Smooth muscle cell (in vitro differentiated cells): Measurements from ENCODE around the gene OXSR1. TPM values are rescaled to one million over a fixed set of nuclear protein-coding genes. Genes with fewer than 3 reads are reported as not detected.

Source experiments
- DNase-seq: peaks from one replicate; lab custom pipeline; 2025; ENCODE audit not compliant: unreplicated experiment; lab: John Stamatoyannopoulos, UW
- H2AFZ ChIP-seq: fragments of 200-600 bp; sonication (generic); 2 replicates; pipeline ENCODE4 v1.6.0; 2016; ENCODE audit warnings: antibody characterized with exemption, low read depth, mild to moderate bottlenecking
- H3F3A ChIP-seq: fragments of 200-600 bp; sonication (generic); 2 replicates; pipeline ENCODE4 v1.6.0; 2017; ENCODE audit warnings: antibody characterized with exemption, low read depth
- H3K27ac ChIP-seq: fragments of 200-600 bp; sonication (generic); 2 replicates; pipeline ENCODE4 v1.5.1; 2016; ENCODE audit warnings: low read depth, mild to moderate bottlenecking
- H3K27me3 ChIP-seq: fragments of 200-600 bp; sonication (generic); 2 replicates; pipeline ENCODE4 v1.6.1; 2016; ENCODE audit warnings: low read depth, mild to moderate bottlenecking
- H3K36me3 ChIP-seq: fragments of 200-600 bp; sonication (generic); 2 replicates; pipeline ENCODE4 v1.5.1; 2016; ENCODE audit warnings: low read depth
- H3K4me1 ChIP-seq: fragments of 200-600 bp; sonication (generic); 2 replicates; pipeline ENCODE4 v1.5.1; 2016; ENCODE audit warnings: low read depth
- H3K4me2 ChIP-seq: fragments of 200-600 bp; sonication (generic); 2 replicates; pipeline ENCODE4 v1.6.0; 2016; ENCODE audit warnings: mild to moderate bottlenecking
- H3K4me3 ChIP-seq: fragments of 200-600 bp; sonication (generic); 2 replicates; pipeline ENCODE4 v1.5.1; 2016; ENCODE audit warnings: mild to moderate bottlenecking
- H3K79me2 ChIP-seq: fragments of 200-600 bp; sonication (generic); 2 replicates; pipeline ENCODE4 v1.6.0; 2016; ENCODE audit warnings: low read depth, mild to moderate bottlenecking
- H3K9ac ChIP-seq: fragments of 200-600 bp; sonication (generic); 2 replicates; pipeline ENCODE4 v1.6.0; 2016; ENCODE audit warnings: low read depth
- H3K9me3 ChIP-seq: fragments of 200-600 bp; sonication (generic); replicated peaks from 2 replicates; pipeline ENCODE4 v1.5.1; 2016; ENCODE audit warnings: low read depth
- H4K20me1 ChIP-seq: fragments of 200-600 bp; sonication (generic); 2 replicates; pipeline ENCODE4 v1.6.0; 2016; ENCODE audit warnings: low read depth
- CTCF ChIP-seq: fragments of 200-600 bp; sonication (generic); IDR thresholded peaks from 2 replicates; pipeline ENCODE4 v1.5.1; 2017; ENCODE audit warnings: borderline replicate concordance, mild to moderate bottlenecking, antibody characterized with exemption; ENCODE audit not compliant: insufficient read depth, poor library complexity, severe bottlenecking
- WGBS: methylation state at CpG from one replicate; pipeline ENCODE4 v1.1.7; 2016; ENCODE audit warnings: low lambda C conversion rate; 5-methylcytosine and 5-hydroxymethylcytosine counted together
- polyA plus RNA-seq: library from polyadenylated mRNA; unstranded; fragments of >200 nt; fragmentation: Nextera tagmentation; extraction: Ambion mirVana; gene quantifications from 2 replicates; pipeline ENCODE4 v1.2.1, GENCODE V29; 2016
- total RNA-seq: library from RNA; depleted of rRNA; stranded (reverse); fragments of >200 nt; gene quantifications from 2 replicates; pipeline ENCODE4 v1.2.3, GENCODE V29; 2014

The OXSR1 gene
- total and polyA plus RNA-seq, 2 experiments from 2014 or later = 11.9 to 50.6 TPM

- H3K9ac ChIP-seq = no peak overlapping the region
- peaks cover 99% of the 10 kb centered on the region for H4K20me1 ChIP-seq
- no peak for TF ChIP-seq CTCF
- peaks cover 3% of the 10 kb centered on the region for H3K4me1 ChIP-seq
- no peak for DNase-seq
- H3K27ac ChIP-seq = peak overlapping the region; percentile 42
- peaks cover 93% of the 10 kb centered on the region for H3K79me2 ChIP-seq
- H3F3A ChIP-seq = peaks cover 20% of the 10 kb centered on the region
- no peak overlapping the region for H3K4me3 ChIP-seq
- WGBS = 92% methylated on average over 5 of the region's 5 CpGs
- no peak overlapping the region for H3K4me2 ChIP-seq
- no peaks in the 10 kb centered on the region for H3K27me3 ChIP-seq
- no peaks in the 10 kb centered on the region for H3K9me3 ChIP-seq
- no peaks in the 10 kb centered on the region for H3K36me3 ChIP-seq
- no peak overlapping the region for H2AFZ ChIP-seq
These were observed 8.6 kb downstream of the OXSR1 start for GRCh38 chr3:38173834-38174418.

DNA sequence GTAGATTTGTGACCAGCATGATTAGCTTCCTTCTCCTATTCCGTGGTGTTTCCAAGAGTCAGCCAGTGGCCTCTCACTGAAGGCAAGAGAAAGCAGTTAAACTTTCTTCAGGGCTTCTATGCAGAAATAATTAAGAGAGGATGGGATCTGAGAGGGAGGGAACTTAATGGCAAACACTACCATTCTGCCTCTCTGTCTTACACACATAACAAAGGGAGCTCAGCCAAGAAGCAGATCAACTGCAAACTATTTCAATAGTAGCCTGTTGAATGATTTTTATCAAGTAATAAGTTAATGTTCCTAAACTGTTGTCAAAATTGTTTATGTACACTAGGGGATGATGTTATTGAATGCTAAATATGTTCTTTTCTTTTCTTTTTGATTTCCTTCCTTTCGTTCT, 11.8 kb downstream of the OXSR1 start:
- H3K9me3 ChIP-seq = no peaks in the 10 kb centered on the region
- 89% methylated on average over 2 of the region's 2 CpGs for WGBS

GRCh38 chr3:38186781-38187180, 21.4 kb downstream of the OXSR1 start:
- 100% methylated on average over 1 of the region's 1 CpG for WGBS

More for the DNA sequence above, 11.8 kb downstream of the OXSR1 start:
- peaks cover 20% of the 10 kb centered on the region for H3F3A ChIP-seq
- H3K4me1 ChIP-seq = no peaks in the 10 kb centered on the region
- peaks cover 93% of the 10 kb centered on the region for H3K79me2 ChIP-seq
- no peak overlapping the region for H3K4me3 ChIP-seq
- DNase-seq = no peak
- no peak overlapping the region for H3K27ac ChIP-seq
- no peak overlapping the region for H3K4me2 ChIP-seq
- H3K27me3 ChIP-seq = no peaks in the 10 kb centered on the region
- peaks cover 99% of the 10 kb centered on the region for H4K20me1 ChIP-seq
- no peak for TF ChIP-seq CTCF
- H3K9ac ChIP-seq = no peak overlapping the region
- H2AFZ ChIP-seq = no peak overlapping the region
- no peaks in the 10 kb centered on the region for H3K36me3 ChIP-seq

More at GRCh38 chr3:38186781-38187180, 21.4 kb downstream of the OXSR1 start:
- Histone ChIP-seq H2AFZ (no peak overlapping the region), H4K20me1 (peaks cover 85% of the 10 kb centered on the region), H3K9ac (no peak overlapping the region), H3K4me2 (no peak overlapping the region), H3K27ac (no peak overlapping the region), H3K79me2 (peaks cover 52% of the 10 kb centered on the region), H3K27me3 (no peaks in the 10 kb centered on the region), H3K4me3 (no peak overlapping the region), H3K36me3 (peaks cover 5% of the 10 kb centered on the region), H3K9me3 (no peaks in the 10 kb centered on the region), H3F3A (no peaks in the 10 kb centered on the region), H3K4me1 (no peaks in the 10 kb centered on the region)
- DNase-seq = no peak
- TF ChIP-seq CTCF = no peak
